Fibroblast of the conjunctiva (primary cell): ENCODE data around the gene PCOLCE2.

Source experiments
- DNase-seq: peaks from one replicate; pipeline ENCODE4 v3.0.0-alpha.2; 2010; ENCODE audit warnings: low read depth

Gene PCOLCE2

DNA sequence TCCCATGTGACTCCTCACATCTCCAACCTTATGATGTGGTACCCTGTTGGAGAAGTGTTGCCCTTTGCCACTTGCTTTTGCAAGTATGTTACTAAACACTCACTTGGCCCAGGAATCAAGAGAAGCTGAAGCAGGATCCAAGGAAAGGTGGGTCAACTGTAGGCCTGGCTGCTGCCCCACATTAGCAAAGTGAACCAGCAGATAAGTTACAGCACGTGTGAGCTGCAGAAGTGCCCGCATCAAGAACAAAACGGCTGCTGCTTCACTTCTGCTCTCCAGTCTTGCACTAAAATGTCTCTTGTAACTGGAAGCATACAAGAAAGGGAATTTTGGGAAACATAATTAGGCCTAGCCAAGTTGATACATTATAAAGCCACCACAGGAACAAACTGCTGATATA lies 79.6 kb downstream of the PCOLCE2 start:
- DNase-seq: no peak

DNA sequence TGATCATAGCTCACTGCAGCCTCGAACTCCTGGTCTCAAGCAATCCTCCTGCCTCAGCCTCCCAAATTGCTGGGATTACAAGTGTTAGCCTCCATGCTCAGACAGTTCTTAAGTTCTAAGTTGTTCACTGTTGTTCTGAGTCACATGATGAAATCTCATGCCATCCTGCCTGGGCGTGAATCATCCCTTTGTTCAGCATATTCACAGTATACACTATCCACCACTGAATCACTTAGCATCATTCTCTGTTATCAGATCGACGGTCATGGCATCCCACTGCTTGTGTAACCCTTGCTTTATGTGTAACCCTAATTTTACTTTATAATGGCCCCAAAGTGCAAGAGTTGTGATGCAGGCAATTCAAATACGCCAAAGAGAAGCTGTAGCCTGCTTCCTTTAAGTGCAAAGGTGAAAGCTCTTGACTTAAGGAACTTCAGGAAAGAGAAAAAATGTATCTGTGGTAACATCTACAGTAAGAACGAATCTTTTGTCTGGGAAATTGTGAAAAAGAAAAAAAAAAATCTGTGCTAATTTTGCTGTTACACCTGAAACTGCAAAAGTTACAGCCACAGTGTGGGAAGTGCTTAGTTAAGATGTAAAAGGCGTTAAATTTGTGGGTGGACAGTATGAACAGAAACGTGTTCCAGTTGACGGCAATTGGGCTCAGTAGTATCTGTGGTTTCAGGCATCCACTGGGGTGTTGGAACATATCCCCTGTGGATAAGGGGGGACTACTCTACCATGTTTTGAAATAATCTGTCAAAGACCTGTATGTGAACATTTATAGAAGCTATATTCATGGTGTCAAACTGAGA lies 80.6 kb downstream of the PCOLCE2 start:
- peak; percentile 27 for DNase-seq

DNA sequence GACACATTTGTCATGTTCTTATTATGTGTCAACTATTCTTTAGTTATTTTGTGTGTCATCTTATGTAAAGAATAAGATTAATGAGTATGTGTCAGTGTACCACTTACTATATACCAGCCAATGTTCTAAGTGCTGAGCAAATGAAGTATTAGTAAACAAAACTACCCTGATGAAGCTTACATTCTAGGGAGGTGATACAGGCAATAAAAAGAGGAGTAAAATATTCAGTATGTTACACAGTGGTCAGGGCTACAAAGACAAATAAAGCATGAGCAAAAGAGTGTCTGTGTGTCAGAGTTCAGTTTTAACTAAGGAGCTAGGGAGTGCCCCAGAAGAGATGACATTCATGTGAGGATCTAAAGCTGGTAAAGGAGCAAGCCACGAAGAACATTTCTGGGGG lies 86.0 kb downstream of the PCOLCE2 start:
- DNase-seq: no peak

DNA sequence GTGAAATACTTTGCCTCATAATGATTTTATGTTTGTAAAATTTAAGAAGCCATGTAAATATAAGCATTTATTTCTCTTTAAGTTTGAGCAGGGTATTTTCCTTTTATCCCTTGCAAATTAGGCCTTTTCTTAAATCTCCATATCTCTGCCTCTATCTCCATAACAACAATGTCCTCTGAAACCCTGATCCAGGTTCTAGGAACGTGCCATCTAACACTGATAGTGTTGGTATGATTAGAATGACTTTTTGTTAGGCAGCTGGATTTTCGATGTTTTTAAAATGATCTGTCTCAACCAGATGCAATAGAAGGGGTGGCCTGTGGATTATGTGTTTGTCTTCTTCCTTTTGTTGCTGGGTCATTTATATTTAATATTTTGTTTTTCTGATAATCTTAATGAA lies 87.1 kb downstream of the PCOLCE2 start:
- no peak for DNase-seq

DNA sequence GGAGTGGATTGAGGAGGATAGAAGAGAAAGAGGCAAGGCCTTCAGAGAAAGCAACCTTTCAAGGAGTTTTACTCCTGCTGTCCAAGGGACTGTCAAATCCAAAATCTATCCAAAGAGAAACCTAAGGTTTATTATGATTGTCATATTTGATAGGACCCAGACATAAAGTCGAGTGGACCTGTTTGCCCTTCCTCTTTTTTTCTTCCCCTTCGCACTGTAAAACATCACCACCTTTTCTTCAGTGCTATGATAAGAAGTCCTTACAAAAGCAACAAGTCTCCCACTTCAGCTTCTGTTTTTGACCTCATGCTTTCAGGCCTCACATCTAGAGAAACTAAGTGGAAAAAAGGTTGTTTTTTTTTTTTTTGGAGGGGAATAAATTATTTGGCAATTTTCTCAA lies 92.1 kb downstream of the PCOLCE2 start:
- DNase-seq: no peak

DNA sequence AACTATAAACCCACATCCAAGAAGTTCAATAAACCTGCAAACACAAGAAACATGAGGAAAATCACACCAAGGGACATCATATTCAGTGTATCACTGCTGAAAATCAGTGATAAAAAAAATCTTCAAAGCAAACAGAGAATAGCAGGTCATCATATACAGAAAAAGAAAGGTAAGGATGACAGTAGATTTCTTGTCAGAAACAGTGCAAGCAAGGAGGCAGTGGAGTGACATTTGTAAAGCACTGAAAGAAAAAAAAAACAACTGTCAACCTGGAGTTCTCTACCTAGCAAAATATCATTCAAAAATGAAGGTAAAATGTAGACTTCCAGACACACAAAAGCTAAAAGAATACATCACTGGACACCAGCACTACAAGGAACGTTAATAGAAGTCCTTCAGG lies 93.6 kb downstream of the PCOLCE2 start:
- DNase-seq: no peak

DNA sequence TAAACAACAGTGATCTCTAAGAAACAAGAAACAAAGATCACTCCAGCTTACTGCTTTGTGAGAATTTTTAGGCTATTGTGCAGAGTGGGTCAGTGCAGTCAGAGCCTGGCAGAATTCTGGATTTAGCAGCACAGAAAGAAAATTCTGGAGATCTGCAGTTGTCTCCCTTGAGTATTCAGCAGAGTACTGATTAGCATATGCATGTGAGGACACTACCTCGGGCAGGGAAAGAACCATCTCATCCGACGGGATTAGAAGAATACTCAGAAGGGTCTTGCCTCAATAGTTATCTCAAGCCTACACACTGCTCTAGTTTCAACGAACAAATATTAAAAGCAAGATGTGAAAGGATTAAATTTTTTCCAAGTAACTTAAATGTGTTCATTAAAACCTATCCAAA lies 94.4 kb downstream of the PCOLCE2 start:
- DNase-seq: no peak

DNA sequence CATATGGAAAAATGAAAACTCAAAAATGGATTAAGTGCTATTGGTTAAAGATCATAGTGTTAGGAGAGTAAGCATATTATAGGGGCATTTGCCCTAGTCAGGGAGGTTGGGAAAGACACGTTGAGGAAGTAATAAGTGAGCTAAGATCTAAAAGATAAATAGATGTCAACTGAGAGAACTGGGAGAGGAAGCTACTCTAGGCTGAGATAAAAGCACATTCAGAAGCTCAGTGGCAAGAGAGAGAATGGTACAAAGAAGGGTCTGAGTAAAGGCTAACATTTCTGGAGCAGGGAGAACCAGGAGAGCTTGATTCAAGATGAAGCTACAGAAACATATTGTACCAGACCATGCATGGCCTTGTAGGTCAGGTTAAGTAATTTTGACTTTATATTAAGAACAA lies 101.2 kb downstream of the PCOLCE2 start:
- no peak for DNase-seq

DNA sequence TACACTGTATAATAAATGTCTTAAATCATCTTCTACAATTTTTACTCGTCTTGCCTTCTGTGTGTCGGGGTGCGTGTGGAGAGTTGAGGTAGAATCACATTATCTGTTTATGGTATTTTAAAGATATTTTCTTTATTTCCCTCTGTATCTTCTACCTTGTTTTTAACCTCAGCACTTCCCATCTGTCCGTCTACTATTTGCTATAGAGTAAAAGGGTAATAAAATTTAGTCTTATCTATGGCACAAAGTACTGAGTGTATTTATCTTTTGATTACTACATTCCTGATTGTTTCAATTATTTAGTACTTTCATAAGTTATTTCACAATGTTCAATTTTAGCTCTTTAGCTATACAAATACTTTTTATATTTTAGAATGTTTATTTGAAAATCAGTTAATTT lies 102.9 kb downstream of the PCOLCE2 start:
- DNase-seq: no peak

DNA sequence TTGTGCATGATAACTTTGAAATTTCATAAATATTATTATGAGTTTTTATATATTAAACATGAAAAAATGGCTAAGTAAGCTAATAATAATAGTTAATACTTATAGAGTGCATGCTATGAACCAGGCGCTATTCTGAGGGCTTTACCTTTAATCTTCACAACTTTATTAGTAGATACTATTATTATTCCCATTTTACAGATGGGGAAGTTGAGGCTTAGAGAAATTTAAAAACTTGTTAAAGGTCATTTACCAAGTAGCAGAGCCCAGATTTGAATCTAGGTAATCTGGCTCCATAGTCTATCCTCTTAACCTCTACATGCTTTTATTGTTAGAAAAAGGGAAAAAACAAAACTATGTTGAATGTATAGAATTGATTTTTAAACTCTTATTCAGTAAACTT lies 104.7 kb downstream of the PCOLCE2 start:
- no peak for DNase-seq

DNA sequence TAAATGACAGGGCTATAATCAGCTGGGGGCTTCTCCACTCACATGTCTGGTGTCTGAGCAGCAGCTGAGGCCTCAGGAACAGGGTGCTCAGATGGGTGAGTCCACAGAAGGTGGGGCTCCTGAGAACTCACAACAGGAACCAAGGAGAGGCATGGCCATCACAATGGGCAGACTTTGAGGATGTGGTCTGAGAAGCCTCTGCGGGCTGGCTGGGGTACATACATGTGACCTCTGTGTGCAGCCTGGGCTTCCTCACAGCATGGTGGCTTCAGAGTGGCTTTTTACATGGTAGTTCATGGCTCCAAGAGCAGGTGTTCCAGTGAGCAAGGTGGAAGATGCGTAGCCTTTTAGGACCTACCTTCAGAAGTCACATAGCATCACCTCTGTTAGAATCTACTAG lies 106.3 kb downstream of the PCOLCE2 start:
- no peak for DNase-seq

DNA sequence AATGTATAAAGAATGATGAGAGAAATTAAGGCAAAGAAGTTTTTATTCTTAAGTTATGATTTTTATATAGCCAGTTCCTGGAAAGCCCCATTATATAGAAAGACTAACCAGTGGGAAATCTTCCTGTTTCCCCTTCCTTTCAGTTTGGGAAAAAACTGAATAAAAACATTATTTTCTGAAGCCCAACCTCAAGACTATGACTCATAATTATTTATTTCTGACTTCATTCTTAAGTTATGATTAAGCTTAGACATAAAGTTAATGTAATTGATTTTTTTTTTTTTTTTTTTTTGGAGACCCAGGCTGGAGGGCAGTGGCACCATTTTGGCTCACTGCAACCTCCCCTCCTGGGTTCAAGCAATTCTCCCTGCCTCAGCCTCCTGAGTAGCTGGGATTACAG lies 109.3 kb downstream of the PCOLCE2 start:
- no peak for DNase-seq

DNA sequence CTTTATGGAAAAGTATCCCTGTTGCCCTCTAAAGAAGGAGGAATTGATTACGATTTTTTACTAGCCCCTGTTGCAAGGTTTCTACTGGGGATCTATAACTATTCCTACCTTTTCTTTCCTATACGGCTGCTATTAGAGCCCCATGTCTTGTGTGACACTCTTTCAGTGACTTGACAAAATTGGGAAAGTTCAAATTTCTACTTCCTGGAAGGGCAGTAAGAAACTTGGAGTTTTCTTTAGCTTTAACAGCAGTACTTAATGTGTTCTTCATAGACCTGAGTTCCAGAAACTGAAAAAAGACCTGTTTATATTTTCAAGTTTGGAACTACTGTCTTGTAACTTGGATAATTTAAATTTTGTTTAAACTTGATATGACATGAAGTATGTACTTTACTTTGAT lies 110.3 kb downstream of the PCOLCE2 start:
- DNase-seq: no peak

DNA sequence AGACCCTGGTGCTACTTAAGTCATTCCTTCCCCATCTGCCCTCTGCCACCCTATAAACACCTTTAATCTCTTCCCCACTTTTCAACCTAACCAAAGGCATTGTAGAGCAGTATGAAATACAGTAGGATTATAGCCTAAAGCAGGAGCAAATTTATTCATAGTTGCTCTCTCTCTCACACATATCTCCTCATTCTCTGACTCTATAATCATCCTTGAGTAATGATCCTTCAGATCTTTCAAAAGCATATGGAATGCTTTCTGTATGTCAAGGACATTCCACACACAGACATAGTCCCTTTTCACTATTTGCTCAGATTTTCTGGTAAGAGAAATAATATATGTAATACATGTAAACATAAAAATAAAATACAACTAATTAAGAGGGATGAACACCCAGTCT lies 111.0 kb downstream of the PCOLCE2 start:
- no peak for DNase-seq

DNA sequence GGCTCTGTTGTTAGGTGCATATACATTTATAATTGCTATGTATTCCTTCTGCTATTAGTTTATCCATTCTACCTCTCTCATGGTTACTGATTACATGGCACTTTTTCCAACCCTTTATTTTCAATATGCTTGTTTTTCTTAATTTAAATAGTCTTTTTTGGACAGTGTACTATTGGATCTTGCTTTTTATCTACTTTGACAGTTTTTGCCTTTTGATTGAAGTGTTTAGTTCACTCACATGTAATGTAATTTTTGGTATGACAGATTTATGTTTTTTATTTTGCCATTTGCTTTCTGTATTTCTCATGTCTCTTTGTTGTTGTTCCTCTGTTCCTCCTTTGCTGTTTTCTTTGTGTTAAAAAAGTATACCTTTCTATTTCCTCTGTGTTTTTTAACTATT lies 120.5 kb downstream of the PCOLCE2 start:
- DNase-seq: no peak
